ENCODE results near the gene DCTPP1.
"Not testable (repeated sequence)": the region's sequence is repeated elsewhere in the genome, so short reads cannot be mapped to it uniquely, and the experiment has no call there.

Gene DCTPP1

GRCh38 chr16:30409125-30410060 lies 20.4 kb downstream of the DCTPP1 start:
- peak; percentile 73 to 88 (median 77) for DNase-seq

GRCh38 chr16:30407804-30408534 lies 21.9 kb downstream of the DCTPP1 start:
- DNase-seq: peak in 2 of 3 experiments; percentile 20

GRCh38 chr16:30407102-30407803 lies 22.6 kb downstream of the DCTPP1 start, which contains the start of gene ZNF771:
Gene ZNF771, plus strand, starts transcription at chr16:30407606. Its CDS starts 448 bp downstream, at chr16:30408054.
- peak; percentile 72 to 92 (median 90) for DNase-seq

- DNase-seq: no peak
Observed at GRCh38 chr16:30406795-30407101, 23.1 kb downstream of the DCTPP1 start.

- peak in 1 of 3 experiments; percentile 8 for DNase-seq
Observed at GRCh38 chr16:30401768-30402425, 27.9 kb downstream of the DCTPP1 start.

- DNase-seq: no peak
Observed at GRCh38 chr16:30399435-30400186, 30.2 kb downstream of the DCTPP1 start.

GRCh38 chr16:30398661-30399434 lies 31.0 kb downstream of the DCTPP1 start:
- no peak for DNase-seq

- no peak for DNase-seq
Observed at GRCh38 chr16:30397776-30398660, 31.8 kb downstream of the DCTPP1 start.

GRCh38 chr16:30397056-30397455 lies 32.8 kb downstream of the DCTPP1 start:
- DNase-seq: no peak

- DNase-seq: not testable (repeated sequence)
Observed at GRCh38 chr16:30396627-30397026, 33.2 kb downstream of the DCTPP1 start.

- no peak for DNase-seq
Observed at GRCh38 chr16:30395992-30396585, 33.7 kb downstream of the DCTPP1 start.

GRCh38 chr16:30395155-30395991 lies 34.5 kb downstream of the DCTPP1 start, which contains the start of gene ZNF48:
Gene ZNF48, plus strand, starts transcription at chr16:30395420. Its CDS starts 375 bp downstream, at chr16:30395795.
- DNase-seq: peak; percentile 85 to 94 (median 94)

GRCh38 chr16:30394592-30395154 lies 35.2 kb downstream of the DCTPP1 start:
- peak in 2 of 3 experiments; percentile 71 to 84 for DNase-seq

- DNase-seq: no peak
Observed at GRCh38 chr16:30383521-30383920, 46.3 kb downstream of the DCTPP1 start.

GRCh38 chr16:30382111-30382881 lies 47.5 kb downstream of the DCTPP1 start, which contains the start of gene SEPTIN1:
Gene SEPTIN1, minus strand, starts transcription at chr16:30382561. Its CDS starts 19 bp downstream, at chr16:30382542.
- DNase-seq: no peak

- DNase-seq: no peak
Observed at GRCh38 chr16:30381291-30382041, 48.4 kb downstream of the DCTPP1 start.
